Muscle layer of duodenum (tissue), 2 donors: Measurements from ENCODE around the gene ZNF576.
"Not testable (repeated sequence)": the region's sequence is repeated elsewhere in the genome, so short reads cannot be mapped to it uniquely, and the experiment has no call there.

Source experiments
- H3K27ac ChIP-seq: one replicate; pipeline ENCODE4 v1.7.0; 2013; ENCODE audit warnings: mild to moderate bottlenecking, low read length
- H3K27me3 ChIP-seq: one replicate; pipeline ENCODE4 v1.7.0; 2013; ENCODE audit warnings: low read depth, mild to moderate bottlenecking, control low read depth, low read length
- H3K36me3 ChIP-seq, 2 donors: one replicate each; pipeline ENCODE4 v1.7.0; 2013; ENCODE audit warnings: low read length in 2 of 2, control low read depth in 1 of 2, mild to moderate bottlenecking in 1 of 2; ENCODE audit not compliant: insufficient read depth in 2 of 2, control insufficient read depth in 1 of 2
- H3K4me1 ChIP-seq, 2 donors: one replicate each; pipeline ENCODE4 v1.7.0; 2013; ENCODE audit warnings: low read length in 2 of 2, mild to moderate bottlenecking in 2 of 2, control low read depth in 1 of 2, moderate library complexity in 1 of 2; ENCODE audit not compliant: insufficient read depth in 2 of 2, control insufficient read depth in 1 of 2
- H3K4me3 ChIP-seq, 2 donors: one replicate each; pipeline ENCODE4 v1.7.0; 2013; ENCODE audit warnings: low read length in 2 of 2, low read depth in 1 of 2, mild to moderate bottlenecking in 1 of 2
- H3K9me3 ChIP-seq, 2 donors: one replicate each; pipeline ENCODE4 v1.7.0; 2013; ENCODE audit warnings: low read length in 2 of 2, control low read depth in 1 of 2, mild to moderate bottlenecking in 1 of 2; ENCODE audit not compliant: control insufficient read depth in 1 of 2
- donor health status: healthy.

Gene ZNF576

DNA sequence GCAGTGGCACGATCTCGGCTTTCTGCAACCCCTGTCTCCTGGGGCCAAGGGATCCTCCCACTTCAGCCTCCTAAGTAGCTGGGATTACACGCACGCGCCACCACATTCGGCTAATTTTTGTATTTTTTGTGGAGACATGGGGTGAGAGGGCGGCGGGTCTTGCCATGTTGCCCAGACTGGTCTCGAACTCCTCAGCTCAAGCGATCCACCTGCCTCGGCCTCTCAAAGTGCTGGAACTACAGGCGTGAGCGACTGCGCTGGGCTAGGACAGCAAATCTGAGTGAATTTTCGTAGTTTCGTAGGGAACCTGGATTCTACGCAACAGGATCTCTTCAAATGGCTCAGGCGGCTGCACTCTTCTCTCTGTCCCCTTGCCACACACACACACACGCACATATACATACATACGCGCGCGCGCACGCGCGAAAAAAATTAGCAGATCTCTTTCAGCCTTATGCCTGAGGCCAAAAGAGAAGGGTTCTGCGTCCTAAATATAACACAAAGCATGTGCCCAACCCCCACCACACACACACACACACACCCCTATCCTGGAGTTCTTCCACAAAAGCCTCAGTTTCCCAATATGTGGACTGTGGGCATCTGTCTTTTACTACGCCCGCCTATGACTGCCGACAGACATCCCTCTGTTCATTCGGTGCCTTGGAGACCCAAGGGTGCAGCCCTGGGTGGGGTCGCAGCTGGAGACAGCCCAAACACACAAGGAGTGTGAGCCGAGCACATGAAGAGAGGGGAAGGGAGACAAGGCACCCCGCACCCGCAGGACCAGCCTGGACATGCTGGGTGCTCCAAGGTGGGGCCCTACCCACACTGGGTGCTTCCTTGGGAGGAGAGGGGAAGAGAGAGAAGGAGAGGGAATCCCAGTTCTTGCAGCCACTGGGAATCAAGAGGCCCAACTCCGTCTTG is 20.2 kb upstream of the ZNF576 start:
- Histone ChIP-seq H3K36me3 (peaks cover 3 to 4% of the 10 kb centered on the region in 2 donors), H3K4me1 (peaks cover 10 to 12% of the 10 kb centered on the region in 2 donors), H3K4me3 (peak overlapping the region; percentile 39 to 97), H3K27me3 (no peaks in the 10 kb centered on the region), H3K9me3 (no peaks in the 10 kb centered on the region), H3K27ac (no peak overlapping the region)

DNA sequence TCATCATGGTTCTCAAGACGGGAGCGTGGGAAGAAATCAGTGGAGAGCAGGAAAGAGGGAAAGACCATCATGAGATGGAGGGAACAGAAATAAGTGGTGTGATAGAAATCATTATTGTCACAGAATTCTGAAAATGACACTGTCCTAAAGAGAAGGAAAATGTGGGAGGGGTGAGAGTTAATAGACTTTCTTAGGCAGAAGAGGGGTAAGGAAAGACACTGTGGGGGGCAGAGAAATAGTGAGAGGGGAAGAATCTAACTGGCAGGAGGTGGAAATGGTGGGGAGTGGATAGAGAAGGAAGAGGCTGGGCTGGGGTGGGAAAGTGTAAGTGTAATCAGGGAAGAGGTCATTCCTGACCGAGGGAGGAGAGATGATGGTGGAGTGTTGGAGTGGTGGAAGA is 17.6 kb upstream of the ZNF576 start:
- Histone ChIP-seq H3K4me1 (peaks cover 13 to 21% of the 10 kb centered on the region in 2 donors), H3K27ac (no peak overlapping the region), H3K4me3 (no peak overlapping the region), H3K27me3 (no peaks in the 10 kb centered on the region), H3K36me3 (no peaks in the 10 kb centered on the region), H3K9me3 (no peaks in the 10 kb centered on the region)

DNA sequence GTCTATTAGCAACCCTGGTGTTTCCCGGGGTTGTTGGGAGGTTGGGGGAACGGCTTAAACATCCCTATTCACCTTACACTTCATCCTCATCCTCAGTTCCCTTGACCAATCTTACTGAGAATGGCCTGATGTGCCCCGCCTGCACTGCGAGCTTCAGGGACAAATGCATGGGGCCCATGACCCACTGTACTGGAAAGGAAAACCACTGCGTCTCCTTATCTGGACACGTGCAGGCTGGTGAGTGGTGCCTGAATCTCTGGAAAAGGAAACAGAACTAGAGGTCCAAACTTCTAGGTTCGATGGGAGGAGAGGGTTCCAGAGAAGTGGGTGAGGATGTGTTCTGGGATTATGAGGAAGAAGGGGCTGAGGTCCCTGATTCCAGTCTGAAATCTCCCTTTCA is 14.9 kb upstream of the ZNF576 start:
- peaks cover 5 to 12% of the 10 kb centered on the region in 2 donors for H3K4me1 ChIP-seq
- peaks cover 0 to 12% of the 10 kb centered on the region in 2 donors for H3K36me3 ChIP-seq
- peak overlapping the region; percentile 61 to 67 for H3K4me3 ChIP-seq
- H3K27ac ChIP-seq, result peak overlapping the region; percentile 2
- H3K9me3 ChIP-seq, result no peaks in the 10 kb centered on the region
- H3K27me3 ChIP-seq, result no peaks in the 10 kb centered on the region

DNA sequence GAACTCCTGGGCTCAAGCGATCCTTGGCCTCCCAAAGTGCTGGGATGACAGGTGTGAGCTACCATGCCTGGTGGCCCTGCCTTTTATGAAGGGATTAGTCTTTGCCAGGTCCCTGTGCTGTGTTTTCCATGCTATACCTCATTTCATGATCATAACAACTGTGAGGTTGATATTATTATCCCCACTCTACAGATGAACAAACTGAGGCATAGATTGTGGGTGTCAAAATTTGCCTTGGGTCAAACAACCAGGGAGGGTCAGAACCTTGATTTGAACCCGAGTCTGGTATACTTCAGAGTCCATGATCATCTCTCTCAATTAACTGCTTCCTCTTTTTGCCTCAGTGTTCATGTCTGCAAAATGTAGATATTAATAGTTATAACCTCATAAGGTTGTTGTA is 13.9 kb upstream of the ZNF576 start:
- no peaks in the 10 kb centered on the region for H3K9me3 ChIP-seq
- no peak overlapping the region for H3K27ac ChIP-seq
- H3K27me3 ChIP-seq, result no peaks in the 10 kb centered on the region
- peaks cover 5 to 12% of the 10 kb centered on the region in 2 donors for H3K4me1 ChIP-seq
- peaks cover 0 to 19% of the 10 kb centered on the region in 2 donors for H3K36me3 ChIP-seq
- H3K4me3 ChIP-seq, result no peak overlapping the region

DNA sequence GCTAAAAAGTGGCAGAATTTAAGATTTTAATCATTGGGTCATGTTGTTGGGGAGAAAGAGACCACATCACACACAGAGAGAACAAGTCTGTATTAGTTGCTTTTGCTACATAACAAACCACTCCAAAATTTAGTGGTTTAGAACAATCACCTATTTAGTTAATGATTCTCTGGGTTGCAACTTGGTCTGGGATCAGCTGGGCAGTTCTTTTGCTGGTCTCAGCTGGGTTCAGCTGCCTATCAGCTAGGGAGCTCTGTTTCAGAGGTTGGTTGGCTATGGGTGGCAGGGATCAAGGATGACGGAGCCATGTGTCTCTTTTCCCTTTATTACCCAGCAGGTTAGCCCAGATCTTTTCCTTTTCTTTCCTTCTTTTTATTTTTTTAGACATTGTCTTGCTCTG is 11.9 kb upstream of the ZNF576 start:
- H3K4me1 ChIP-seq, result peaks cover 5 to 12% of the 10 kb centered on the region in 2 donors
- peaks cover 0 to 26% of the 10 kb centered on the region in 2 donors for H3K36me3 ChIP-seq
- H3K27me3 ChIP-seq, result no peaks in the 10 kb centered on the region
- H3K27ac ChIP-seq, result peak overlapping the region; percentile 39
- H3K4me3 ChIP-seq, result no peak overlapping the region
- H3K9me3 ChIP-seq, result no peaks in the 10 kb centered on the region

DNA sequence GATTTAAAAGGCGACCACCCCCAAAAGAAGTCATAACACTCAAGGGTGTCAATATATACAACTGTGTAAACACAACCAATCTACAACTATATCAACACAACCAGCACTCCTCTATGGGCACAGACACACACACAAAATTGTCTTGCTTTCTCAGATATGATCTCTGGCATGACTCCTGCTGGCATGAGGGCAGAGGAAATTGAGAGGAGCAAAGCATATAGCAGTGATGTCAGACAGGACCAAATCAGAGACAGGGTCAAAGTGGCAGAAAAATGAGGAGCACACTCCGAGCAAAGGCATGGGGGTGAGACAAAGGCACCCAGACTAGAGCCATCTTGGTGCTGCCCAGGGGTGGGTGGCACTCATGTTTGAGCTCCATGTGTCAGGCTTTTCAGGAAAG is 10.0 kb upstream of the ZNF576 start:
- Histone ChIP-seq H3K27ac (no peak overlapping the region), H3K9me3 (no peaks in the 10 kb centered on the region), H3K27me3 (no peaks in the 10 kb centered on the region), H3K36me3 (peaks cover 0 to 39% of the 10 kb centered on the region in 2 donors), H3K4me3 (no peak overlapping the region), H3K4me1 (peaks cover under 1 to 7% of the 10 kb centered on the region in 2 donors)

DNA sequence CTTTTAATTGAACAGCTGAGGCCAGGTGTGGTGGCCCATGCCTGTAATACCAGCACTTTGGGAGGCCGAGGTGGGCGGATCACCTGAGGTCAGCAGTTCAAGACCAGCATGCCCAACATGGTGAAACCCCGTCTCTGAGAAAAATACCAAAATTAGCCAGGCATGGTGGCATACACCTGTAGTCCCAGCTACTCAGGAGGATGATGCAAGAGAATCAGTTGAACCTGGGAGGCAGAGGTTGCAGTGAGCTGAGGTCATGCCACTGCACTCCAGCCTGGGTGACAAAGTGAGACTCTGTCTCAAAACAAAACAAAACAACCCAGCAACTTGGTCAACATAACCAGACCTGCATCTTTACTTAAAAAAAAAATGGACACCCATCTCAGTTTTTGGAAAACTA is 9.4 kb upstream of the ZNF576 start:
- peaks cover 0 to 46% of the 10 kb centered on the region in 2 donors for H3K36me3 ChIP-seq
- H3K9me3 ChIP-seq, H3K27ac ChIP-seq, H3K4me1 ChIP-seq, H3K27me3 ChIP-seq, H3K4me3 ChIP-seq: not testable (repeated sequence)

DNA sequence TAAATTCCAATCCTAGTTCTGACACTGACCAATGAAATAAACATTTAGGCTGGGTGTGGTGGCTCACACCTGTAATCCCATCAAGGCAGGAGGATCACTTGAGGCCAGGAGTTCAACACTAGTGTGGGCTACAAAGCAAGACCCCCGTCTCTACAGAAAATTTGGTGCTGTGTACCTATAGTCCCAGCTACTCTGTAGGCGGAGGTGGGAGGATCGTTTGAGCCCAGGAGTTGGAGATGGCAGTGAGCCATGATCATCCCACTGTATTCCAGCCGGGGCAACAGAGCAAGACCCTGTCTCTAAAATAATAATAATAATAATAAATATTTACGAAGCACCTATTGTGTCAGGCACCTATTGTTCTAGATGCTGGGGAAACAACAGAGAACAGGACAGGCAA is 7.1 kb upstream of the ZNF576 start:
- Histone ChIP-seq H3K27me3 (no peaks in the 10 kb centered on the region), H3K9me3 (no peaks in the 10 kb centered on the region), H3K36me3 (peaks cover 4 to 61% of the 10 kb centered on the region in 2 donors), H3K27ac (no peak overlapping the region), H3K4me3 (no peak overlapping the region), H3K4me1 (peaks cover 0 to 12% of the 10 kb centered on the region in 2 donors)

DNA sequence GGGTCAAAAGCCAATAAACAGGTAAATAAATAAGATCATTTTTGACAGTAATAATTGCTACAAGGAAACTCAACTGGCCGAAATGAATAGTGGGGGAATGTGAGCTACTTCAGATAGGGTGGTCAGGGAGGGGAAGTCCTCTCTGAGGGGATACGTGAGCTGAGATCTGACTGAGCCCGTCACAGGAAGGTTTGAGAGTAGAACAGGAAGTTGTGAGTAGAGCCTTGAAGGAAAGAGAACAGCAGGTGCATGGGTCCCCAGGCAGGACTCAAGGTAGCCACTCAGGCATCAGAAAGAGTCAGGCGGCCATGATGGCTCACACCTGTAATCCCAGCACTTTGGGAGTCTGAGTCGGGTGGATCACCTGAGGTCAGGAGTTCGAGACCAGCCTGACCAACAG is 6.7 kb upstream of the ZNF576 start:
- H3K27me3 ChIP-seq, result no peaks in the 10 kb centered on the region
- no peak overlapping the region for H3K27ac ChIP-seq
- H3K4me1 ChIP-seq, result peaks cover 0 to 16% of the 10 kb centered on the region in 2 donors
- no peaks in the 10 kb centered on the region for H3K9me3 ChIP-seq
- peaks cover 4 to 61% of the 10 kb centered on the region in 2 donors for H3K36me3 ChIP-seq
- H3K4me3 ChIP-seq, result no peak overlapping the region

DNA sequence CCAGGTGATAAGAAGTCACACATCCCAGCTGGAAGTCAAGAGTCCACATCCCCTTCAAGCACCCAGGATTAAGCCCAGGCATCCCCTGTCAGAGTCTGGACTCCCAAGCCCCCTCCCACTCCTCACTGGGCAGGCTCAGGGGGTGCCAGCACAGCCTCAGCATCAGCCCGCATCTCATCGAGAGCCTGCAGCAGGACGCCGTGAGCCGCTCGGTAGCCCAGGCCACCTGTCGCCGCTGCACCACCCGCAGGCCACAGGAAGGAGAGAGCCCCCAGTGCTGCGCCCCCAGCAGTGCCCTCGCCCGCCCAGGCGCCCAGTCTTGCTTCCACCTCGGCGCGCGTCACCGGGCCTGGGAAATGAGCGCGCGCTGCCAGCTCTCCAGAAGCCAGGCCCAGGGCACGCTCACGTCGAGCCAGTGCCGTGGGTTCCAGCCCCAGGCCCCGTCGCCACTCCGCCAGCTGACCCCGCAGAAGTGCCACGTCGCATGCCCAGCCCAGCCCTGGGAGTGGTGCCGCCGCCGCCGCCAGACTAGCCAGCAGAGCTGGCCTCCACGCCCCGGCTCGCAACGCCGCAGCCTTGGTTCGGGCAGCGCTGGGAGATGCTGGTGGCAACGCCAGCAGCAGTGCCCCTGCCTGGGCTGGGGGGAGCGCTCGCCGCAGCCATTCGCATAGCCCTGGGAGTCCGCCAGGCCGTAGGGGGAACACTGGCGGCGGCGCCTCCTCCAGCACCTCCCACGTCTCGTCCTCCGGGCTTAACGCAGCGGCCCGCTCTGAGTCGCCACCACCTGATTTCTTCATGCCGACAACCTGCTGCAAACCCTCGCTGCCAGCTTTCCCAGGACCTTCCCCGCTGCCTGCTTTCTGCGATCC is 4.3 kb upstream of the ZNF576 start:
- no peak overlapping the region for H3K4me3 ChIP-seq
- H3K9me3 ChIP-seq, result no peaks in the 10 kb centered on the region
- no peak overlapping the region for H3K27ac ChIP-seq
- H3K4me1 ChIP-seq, result peaks cover 2 to 24% of the 10 kb centered on the region in 2 donors
- H3K27me3 ChIP-seq, result no peaks in the 10 kb centered on the region
- H3K36me3 ChIP-seq, result peaks cover 4 to 42% of the 10 kb centered on the region in 2 donors

DNA sequence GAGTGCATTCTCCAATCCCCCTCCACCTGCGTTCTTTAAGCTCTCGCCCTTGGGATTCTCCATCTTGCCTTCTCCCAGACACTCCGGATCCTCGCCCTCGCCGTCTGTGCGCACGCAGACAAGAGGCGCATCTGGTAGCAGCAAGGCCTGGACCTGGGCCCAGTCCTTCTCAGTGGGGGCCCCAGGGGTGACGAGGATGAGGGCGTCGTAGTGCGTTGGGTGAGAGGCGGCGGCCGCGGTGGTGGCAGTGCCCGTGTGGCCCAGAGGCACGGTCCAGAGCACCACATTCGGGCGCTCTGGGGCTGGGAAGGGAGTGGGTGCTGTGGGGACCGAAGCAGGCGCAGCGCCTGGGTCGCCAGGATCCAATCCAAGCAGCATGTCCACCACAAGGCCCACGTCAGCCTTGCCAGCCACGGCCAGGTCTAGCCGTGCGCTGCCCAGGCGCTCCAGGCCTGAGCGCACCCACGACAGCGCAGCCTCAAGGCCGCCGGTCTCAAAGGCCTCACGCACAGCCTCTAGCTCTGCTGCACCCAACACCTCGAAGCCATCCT is 3.5 kb upstream of the ZNF576 start:
- Histone ChIP-seq H3K36me3 (peaks cover 4 to 42% of the 10 kb centered on the region in 2 donors), H3K27ac (no peak overlapping the region), H3K9me3 (no peaks in the 10 kb centered on the region), H3K27me3 (no peaks in the 10 kb centered on the region), H3K4me1 (peaks cover 7 to 31% of the 10 kb centered on the region in 2 donors), H3K4me3 (no peak overlapping the region)
